Smooth muscle cell of the pulmonary artery (primary cell): ENCODE measurements around the gene CDH6. TPM values are rescaled to one million over a fixed set of nuclear protein-coding genes. Genes with fewer than 3 reads are reported as not detected.

Experiments used
- total RNA-seq: library from RNA; depleted of rRNA; stranded (reverse); fragments of >200 nt; gene quantifications from 2 replicates; pipeline ENCODE4 v1.2.3, GENCODE V29; 2014

The CDH6 gene
- total RNA-seq, result 91.5 and 216 TPM in 2 replicates

DNA sequence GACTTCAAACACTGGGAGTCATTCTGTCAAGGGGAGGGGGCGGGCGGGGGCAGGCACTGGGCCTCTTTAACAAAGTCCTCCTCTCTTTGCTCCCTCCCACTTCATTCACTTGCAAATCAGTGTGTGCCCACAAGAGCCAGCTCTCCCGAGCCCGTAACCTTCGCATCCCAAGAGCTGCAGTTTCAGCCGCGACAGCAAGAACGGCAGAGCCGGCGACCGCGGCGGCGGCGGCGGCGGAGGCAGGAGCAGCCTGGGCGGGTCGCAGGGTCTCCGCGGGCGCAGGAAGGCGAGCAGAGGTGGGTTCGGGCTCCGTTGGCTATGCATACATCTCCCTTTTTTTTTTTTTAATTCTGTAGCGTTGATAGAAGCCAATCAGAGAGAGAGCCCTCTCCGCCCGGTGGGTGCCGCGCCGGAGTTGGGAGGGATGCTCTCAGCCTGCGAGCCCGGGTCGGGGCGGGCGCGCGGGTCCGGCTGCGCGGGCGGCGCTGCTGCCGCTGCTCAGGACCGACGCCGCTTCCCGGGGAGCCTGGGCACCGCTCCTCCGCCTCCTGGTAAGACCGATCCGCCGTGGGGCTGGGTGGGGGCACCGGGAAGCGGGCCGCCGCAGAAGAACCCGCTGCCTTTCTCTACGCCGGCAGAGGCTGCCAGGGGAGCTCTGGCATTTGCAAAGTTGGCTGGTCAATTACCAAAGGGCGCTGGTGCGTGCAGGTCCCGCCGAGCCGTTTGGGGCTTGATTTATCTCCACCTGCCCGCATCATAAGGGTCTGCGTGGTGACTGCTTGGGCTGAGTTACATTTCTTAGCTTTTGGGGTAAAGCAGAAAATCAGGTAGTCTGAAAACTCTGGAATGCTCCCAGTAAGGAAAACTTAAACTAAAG, at the start of gene CDH6:
CDH6 (plus strand) TSS at position 96 of the 877 bp plus-strand sequence. CDS start 73,788 bp downstream, outside the sequence.

